ENCODE data around the gene HACD4.

The HACD4 gene

DNA sequence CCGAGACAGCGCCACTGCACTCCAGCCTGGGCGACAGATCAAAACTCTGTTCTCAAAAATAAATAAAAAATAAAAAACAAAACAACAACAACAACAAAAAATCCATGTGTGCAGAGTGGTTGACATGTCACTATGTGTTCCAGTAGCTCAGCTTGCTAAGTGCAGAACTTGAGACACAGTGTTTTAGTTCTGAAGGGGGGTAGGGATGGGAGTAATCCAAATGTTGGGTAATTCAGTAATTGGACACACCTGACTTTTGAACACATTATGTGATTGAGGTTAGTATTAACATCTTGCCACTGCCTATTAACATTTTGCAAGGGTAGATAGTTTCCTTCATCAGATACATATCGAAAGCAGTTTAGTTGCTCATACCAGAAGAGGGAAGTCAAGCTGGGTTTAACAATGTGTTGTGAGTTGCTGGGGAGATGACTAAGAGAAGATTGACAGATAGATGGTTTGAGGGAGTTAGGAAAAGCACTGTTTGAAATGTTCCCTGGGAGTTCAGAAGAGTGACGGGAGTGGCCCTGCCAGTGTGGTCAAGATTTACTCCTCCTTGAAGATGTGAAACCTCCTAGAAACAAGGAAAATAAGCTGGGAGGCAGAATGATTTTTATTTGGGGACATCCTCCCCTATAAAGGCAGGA lies 928 bp downstream of the HACD4 start:
- Histone ChIP-seq H4K20me1 (ENCODE audit: insufficient read depth, low read length) (no peaks in the 10 kb centered on the region), H3K36me3 (replicated peaks; ENCODE audit: insufficient read depth, low read length) (no peaks in the 10 kb centered on the region), H3K4me1 (ENCODE audit: low read length) (no peaks in the 10 kb centered on the region), H3K9ac (ENCODE audit: low read length) (no peak overlapping the region), H3K9me3 (replicated peaks; ENCODE audit: insufficient read depth, low read length) (no peaks in the 10 kb centered on the region), H3K4me2 (ENCODE audit: low read depth, low read length) (no peak overlapping the region), H3K9me2 (replicated peaks; ENCODE audit: insufficient read depth, low read length) (no peaks in the 10 kb centered on the region), H3K4me3 (ENCODE audit: low read length) (no peak overlapping the region), H2AFZ (ENCODE audit: low read length) (no peak overlapping the region), H3K27ac (ENCODE audit: low read length) (no peak overlapping the region), H3K27me3 (replicated peaks; ENCODE audit: insufficient read depth, low read length) (no peaks in the 10 kb centered on the region), H3F3A (ENCODE audit: insufficient read depth, low read length) (no peaks in the 10 kb centered on the region), H3K79me2 (ENCODE audit: low read length) (no peaks in the 10 kb centered on the region)
- TF ChIP-seq, protein P1, sequence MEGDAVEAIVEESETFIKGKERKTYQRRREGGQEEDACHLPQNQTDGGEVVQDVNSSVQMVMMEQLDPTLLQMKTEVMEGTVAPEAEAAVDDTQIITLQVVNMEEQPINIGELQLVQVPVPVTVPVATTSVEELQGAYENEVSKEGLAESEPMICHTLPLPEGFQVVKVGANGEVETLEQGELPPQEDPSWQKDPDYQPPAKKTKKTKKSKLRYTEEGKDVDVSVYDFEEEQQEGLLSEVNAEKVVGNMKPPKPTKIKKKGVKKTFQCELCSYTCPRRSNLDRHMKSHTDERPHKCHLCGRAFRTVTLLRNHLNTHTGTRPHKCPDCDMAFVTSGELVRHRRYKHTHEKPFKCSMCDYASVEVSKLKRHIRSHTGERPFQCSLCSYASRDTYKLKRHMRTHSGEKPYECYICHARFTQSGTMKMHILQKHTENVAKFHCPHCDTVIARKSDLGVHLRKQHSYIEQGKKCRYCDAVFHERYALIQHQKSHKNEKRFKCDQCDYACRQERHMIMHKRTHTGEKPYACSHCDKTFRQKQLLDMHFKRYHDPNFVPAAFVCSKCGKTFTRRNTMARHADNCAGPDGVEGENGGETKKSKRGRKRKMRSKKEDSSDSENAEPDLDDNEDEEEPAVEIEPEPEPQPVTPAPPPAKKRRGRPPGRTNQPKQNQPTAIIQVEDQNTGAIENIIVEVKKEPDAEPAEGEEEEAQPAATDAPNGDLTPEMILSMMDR (IDR thresholded peaks at IDR 0.05; ENCODE audit: low read length): no peak
- no peak for DNase-seq

DNA sequence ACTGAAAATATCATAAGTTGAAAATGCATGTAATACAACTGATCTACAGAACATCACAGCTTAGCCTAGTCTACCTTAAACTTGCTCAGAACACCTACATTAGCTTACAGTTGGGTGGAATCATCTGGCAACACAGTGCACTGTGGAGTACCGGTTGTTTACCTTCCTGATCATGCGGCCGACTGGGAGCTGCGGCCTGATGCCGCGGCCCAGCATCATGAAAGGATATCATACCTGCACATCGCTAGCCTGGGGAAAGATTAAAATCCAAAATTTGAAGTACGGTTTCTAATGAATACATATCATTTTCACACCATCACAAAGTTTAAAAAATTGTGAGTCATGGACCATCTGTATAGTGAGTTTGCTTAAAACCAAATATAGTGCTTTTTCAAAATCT lies 1.8 kb downstream of the HACD4 start:
- TF ChIP-seq, protein P1 (IDR thresholded peaks at IDR 0.05; ENCODE audit: low read length): no peak
- TF ChIP-seq EZH2phosphoT487 (IDR thresholded peaks at IDR 0.05; ENCODE audit: low read length) (no peak), EZH2 (optimal IDR thresholded peaks at IDR 0.05; ENCODE audit: low read depth, low read length) (no peak)
- H3K79me2 ChIP-seq (ENCODE audit: low read length): no peaks in the 10 kb centered on the region
- no peaks in the 10 kb centered on the region for H3K9me3 ChIP-seq (replicated peaks; ENCODE audit: insufficient read depth, low read length)
- no peaks in the 10 kb centered on the region for H3F3A ChIP-seq (ENCODE audit: insufficient read depth, low read length)
- DNase-seq: no peak
- H3K27ac ChIP-seq (ENCODE audit: low read length): no peak overlapping the region
- no peak overlapping the region for H3K4me3 ChIP-seq (ENCODE audit: low read length)
- no peak overlapping the region for H3K4me2 ChIP-seq (ENCODE audit: low read depth, low read length)
- no peak overlapping the region for H3K9ac ChIP-seq (ENCODE audit: low read length)
- H3K36me3 ChIP-seq (replicated peaks; ENCODE audit: insufficient read depth, low read length): no peaks in the 10 kb centered on the region
- no peak overlapping the region for H2AFZ ChIP-seq (ENCODE audit: low read length)
- no peaks in the 10 kb centered on the region for H4K20me1 ChIP-seq (ENCODE audit: insufficient read depth, low read length)
- no peaks in the 10 kb centered on the region for H3K4me1 ChIP-seq (ENCODE audit: low read length)
- H3K27me3 ChIP-seq (replicated peaks; ENCODE audit: insufficient read depth, low read length): no peaks in the 10 kb centered on the region
- H3K9me2 ChIP-seq (replicated peaks; ENCODE audit: insufficient read depth, low read length): no peaks in the 10 kb centered on the region

DNA sequence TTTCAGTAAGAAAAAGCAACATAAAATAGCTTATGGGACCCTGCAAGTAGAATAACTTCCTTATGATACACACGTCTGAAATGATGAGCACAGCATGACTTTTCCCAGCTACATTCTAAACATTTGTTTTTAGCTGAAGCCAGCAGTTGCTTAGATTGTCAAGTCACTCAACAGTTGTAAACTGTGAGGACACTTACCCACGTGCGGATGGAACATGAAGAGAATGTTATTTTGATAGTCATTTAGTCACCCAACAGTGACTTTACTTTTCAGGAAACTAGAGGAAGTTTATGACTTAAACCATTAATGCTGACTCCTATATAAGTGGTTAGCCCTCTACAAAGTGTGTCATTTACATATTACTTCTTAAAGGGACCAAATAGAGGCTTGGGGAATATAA lies 3.0 kb downstream of the HACD4 start:
- Histone ChIP-seq H3K9ac (ENCODE audit: low read length) (no peak overlapping the region), H3K4me2 (ENCODE audit: low read depth, low read length) (no peak overlapping the region), H3K79me2 (ENCODE audit: low read length) (no peaks in the 10 kb centered on the region), H3K27me3 (replicated peaks; ENCODE audit: insufficient read depth, low read length) (no peaks in the 10 kb centered on the region), H3K36me3 (replicated peaks; ENCODE audit: insufficient read depth, low read length) (no peaks in the 10 kb centered on the region), H3F3A (ENCODE audit: insufficient read depth, low read length) (no peaks in the 10 kb centered on the region), H4K20me1 (ENCODE audit: insufficient read depth, low read length) (no peaks in the 10 kb centered on the region), H3K9me2 (replicated peaks; ENCODE audit: insufficient read depth, low read length) (no peaks in the 10 kb centered on the region), H3K4me3 (ENCODE audit: low read length) (no peak overlapping the region), H2AFZ (ENCODE audit: low read length) (no peak overlapping the region), H3K27ac (ENCODE audit: low read length) (no peak overlapping the region), H3K9me3 (replicated peaks; ENCODE audit: insufficient read depth, low read length) (no peaks in the 10 kb centered on the region), H3K4me1 (ENCODE audit: low read length) (no peaks in the 10 kb centered on the region)
- DNase-seq: no peak
- TF ChIP-seq, protein P1 (IDR thresholded peaks at IDR 0.05; ENCODE audit: low read length): no peak

Data from MM.1S (cell line).